Measurements from ENCODE around the gene ZFR2.

- no peak for TF ChIP-seq CTCF (IDR thresholded peaks at IDR 0.05)
- TF ChIP-seq POLR2A (IDR thresholded peaks at IDR 0.05) = no peak
Observed at GRCh38 chr19:3834349-3835054, 34.3 kb downstream of the ZFR2 start.
